Measurements from ENCODE around the gene HPDL.

- TF ChIP-seq RNF2 (IDR thresholded peaks at IDR 0.05; ENCODE audit: borderline replicate concordance, low read depth, low read length, missing control alignments, poor library complexity, severe bottlenecking) (no peak), ATF3 (IDR thresholded peaks at IDR 0.05; ENCODE audit: insufficient read depth, low read depth, low read length) (no peak), ATF2 (IDR thresholded peaks at IDR 0.05; ENCODE audit: low read length) (no peak), CTCF (IDR thresholded peaks at IDR 0.05; ENCODE audit: control extremely low read depth in 1 of 3, insufficient read depth in 1 of 3, low read depth in 1 of 3, low read length in 3 of 3) (no peak), JUND (IDR thresholded peaks at IDR 0.05; ENCODE audit: low read length) (no peak), POLR2AphosphoS5 (IDR thresholded peaks at IDR 0.05; ENCODE audit: low read depth, low read length) (no peak), EP300 (IDR thresholded peaks at IDR 0.05; ENCODE audit: borderline replicate concordance in 1 of 2, low read depth in 2 of 2, low read length in 2 of 2) (no peak), EZH2 (IDR thresholded peaks at IDR 0.05; ENCODE audit: low read depth, low read length, severe bottlenecking) (no peak), HDAC2 (IDR thresholded peaks at IDR 0.05; ENCODE audit: borderline replicate concordance in 1 of 2, low read depth in 2 of 2, low read length in 2 of 2) (no peak), POLR2A (IDR thresholded peaks at IDR 0.05; ENCODE audit: control extremely low read depth in 1 of 2, low read depth in 2 of 2, low read length in 2 of 2) (no peak), PHF8 (conservative IDR thresholded peaks at IDR 0.05; ENCODE audit: low read depth, low read length) (no peak), CBX5 (IDR thresholded peaks at IDR 0.05; ENCODE audit: low read depth, low read length) (no peak), CHD1 (IDR thresholded peaks at IDR 0.05; ENCODE audit: low read depth, low read length) (no peak), KDM1A (IDR thresholded peaks at IDR 0.05; ENCODE audit: borderline replicate concordance, low read length) (no peak)
These were observed 29.0 kb downstream of the HPDL start for GRCh38 chr1:45355683-45356082.

Data from H1 (cell line).